Nephron progenitor cell (in vitro differentiated cells): ENCODE results near the gene ETHE1.

Source experiments
- DNase-seq: peaks from one replicate; pipeline ENCODE4 v3.0.0; 2021
- H3K27ac Mint-ChIP-seq: 2 replicates; pipeline ENCODE4 v1.8.0; 2021; ENCODE audit warnings: mild to moderate bottlenecking, moderate library complexity, mixed read lengths
- H3K27me3 Mint-ChIP-seq: 2 replicates; pipeline ENCODE4 v1.8.0; 2021; ENCODE audit warnings: mild to moderate bottlenecking, low read depth, mixed read lengths; ENCODE audit not compliant: poor library complexity
- H3K36me3 Mint-ChIP-seq: 2 replicates; pipeline ENCODE4 v1.8.0; 2021; ENCODE audit warnings: low read depth, mixed read lengths
- H3K4me1 Mint-ChIP-seq: 2 replicates; pipeline ENCODE4 v1.8.0; 2021; ENCODE audit warnings: mixed read lengths
- H3K4me3 Mint-ChIP-seq: 2 replicates; pipeline ENCODE4 v1.8.0; 2021; ENCODE audit warnings: mild to moderate bottlenecking, moderate library complexity, mixed read lengths
- H3K9me3 Mint-ChIP-seq: 2 replicates; pipeline ENCODE4 v1.8.0; 2021; ENCODE audit warnings: mild to moderate bottlenecking, moderate library complexity, mixed read lengths
- TF ChIP-seq, protein P1 (sequence below): fragments of 200-600 bp; sonication (generic); IDR thresholded peaks from 2 replicates; pipeline ENCODE4 v1.5.0; 2021; ENCODE audit warnings: antibody characterized with exemption

The ETHE1 gene

DNA sequence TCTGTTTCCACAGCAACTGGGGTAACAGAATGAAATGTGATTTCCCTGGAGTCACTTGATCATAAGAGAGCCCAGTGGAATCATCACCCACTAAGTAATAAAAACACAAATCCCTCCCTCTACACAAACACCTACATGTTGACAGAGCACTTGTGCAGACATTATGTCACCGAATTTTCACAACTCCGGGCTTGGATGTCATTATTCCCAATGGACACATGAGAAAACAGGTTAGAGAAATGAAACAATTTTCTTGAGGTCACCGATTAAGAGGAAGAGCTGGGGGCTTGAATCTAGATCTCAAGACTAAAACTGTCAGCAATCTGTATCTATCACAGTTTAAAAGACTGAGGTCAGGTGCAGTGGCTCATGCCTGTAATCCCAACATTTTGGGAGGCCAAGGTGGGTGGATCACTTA is 45.2 kb upstream of the ETHE1 start:
- H3K9me3 Mint-ChIP-seq = no peaks in the 10 kb centered on the region
- DNase-seq = no peak
- H3K4me3 Mint-ChIP-seq = no peak overlapping the region
- TF ChIP-seq, protein P1, sequence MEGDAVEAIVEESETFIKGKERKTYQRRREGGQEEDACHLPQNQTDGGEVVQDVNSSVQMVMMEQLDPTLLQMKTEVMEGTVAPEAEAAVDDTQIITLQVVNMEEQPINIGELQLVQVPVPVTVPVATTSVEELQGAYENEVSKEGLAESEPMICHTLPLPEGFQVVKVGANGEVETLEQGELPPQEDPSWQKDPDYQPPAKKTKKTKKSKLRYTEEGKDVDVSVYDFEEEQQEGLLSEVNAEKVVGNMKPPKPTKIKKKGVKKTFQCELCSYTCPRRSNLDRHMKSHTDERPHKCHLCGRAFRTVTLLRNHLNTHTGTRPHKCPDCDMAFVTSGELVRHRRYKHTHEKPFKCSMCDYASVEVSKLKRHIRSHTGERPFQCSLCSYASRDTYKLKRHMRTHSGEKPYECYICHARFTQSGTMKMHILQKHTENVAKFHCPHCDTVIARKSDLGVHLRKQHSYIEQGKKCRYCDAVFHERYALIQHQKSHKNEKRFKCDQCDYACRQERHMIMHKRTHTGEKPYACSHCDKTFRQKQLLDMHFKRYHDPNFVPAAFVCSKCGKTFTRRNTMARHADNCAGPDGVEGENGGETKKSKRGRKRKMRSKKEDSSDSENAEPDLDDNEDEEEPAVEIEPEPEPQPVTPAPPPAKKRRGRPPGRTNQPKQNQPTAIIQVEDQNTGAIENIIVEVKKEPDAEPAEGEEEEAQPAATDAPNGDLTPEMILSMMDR = no peak
- H3K27me3 Mint-ChIP-seq = no peaks in the 10 kb centered on the region
- H3K27ac Mint-ChIP-seq = peak overlapping the region; percentile 17
- peaks cover 39% of the 10 kb centered on the region for H3K4me1 Mint-ChIP-seq
- peaks cover 25% of the 10 kb centered on the region for H3K36me3 Mint-ChIP-seq

GRCh38 chr19:43570174-43570791 is 43.3 kb upstream of the ETHE1 start:
- no peak for DNase-seq
- H3K27ac Mint-ChIP-seq = peak overlapping the region; percentile 16
- peaks cover 24% of the 10 kb centered on the region for H3K4me1 Mint-ChIP-seq
- TF ChIP-seq, protein P1 = no peak
- no peaks in the 10 kb centered on the region for H3K27me3 Mint-ChIP-seq
- peaks cover 32% of the 10 kb centered on the region for H3K36me3 Mint-ChIP-seq
- no peak overlapping the region for H3K4me3 Mint-ChIP-seq
- H3K9me3 Mint-ChIP-seq = no peaks in the 10 kb centered on the region

- Mint-ChIP-seq H3K4me1 (peaks cover 18% of the 10 kb centered on the region), H3K36me3 (peaks cover 38% of the 10 kb centered on the region), H3K4me3 (no peak overlapping the region), H3K9me3 (no peaks in the 10 kb centered on the region), H3K27ac (peak overlapping the region; percentile 29), H3K27me3 (no peaks in the 10 kb centered on the region)
- TF ChIP-seq, protein P1 = no peak
- no peak for DNase-seq
Measured at GRCh38 chr19:43569657-43570056, 42.7 kb upstream of the ETHE1 start.

GRCh38 chr19:43564800-43565199 is 37.8 kb upstream of the ETHE1 start:
- TF ChIP-seq, protein P1 = no peak
- peak overlapping the region; percentile 91 for H3K27ac Mint-ChIP-seq

DNA sequence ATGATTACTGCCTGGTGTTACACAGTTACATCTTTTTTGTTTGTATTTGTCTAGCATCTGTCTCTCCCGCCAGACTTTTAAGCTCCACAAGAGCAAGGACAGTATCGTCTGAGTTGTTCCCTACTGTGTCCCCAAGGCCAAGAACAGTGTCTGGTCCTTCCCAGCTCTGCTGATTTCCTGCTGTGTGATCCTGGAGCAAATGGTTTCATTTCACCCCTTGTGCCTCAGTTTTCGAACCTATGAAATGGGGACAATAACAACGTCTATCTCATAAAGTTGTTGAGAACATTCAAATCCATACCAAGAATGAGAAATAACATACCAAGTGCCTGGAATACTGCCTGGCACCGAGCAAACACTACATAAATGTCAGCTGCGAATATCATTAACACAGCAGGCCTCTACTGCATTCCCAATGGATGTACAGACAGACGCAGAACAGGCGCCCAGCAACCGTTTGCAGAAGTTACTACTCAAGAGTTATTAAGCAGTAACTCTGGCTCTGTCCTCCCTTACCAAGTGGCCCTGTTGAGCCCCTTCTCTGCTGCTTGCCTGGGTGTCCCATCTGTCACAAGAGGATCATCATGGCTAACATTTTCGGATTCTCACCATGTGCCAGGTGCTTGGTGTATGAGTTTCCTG is 36.9 kb upstream of the ETHE1 start:
- TF ChIP-seq, protein P1 = no peak
- Mint-ChIP-seq H3K4me1 (no peaks in the 10 kb centered on the region), H3K36me3 (peaks cover 43% of the 10 kb centered on the region), H3K9me3 (no peaks in the 10 kb centered on the region), H3K4me3 (no peak overlapping the region), H3K27me3 (no peaks in the 10 kb centered on the region), H3K27ac (peak overlapping the region; percentile 16)
- no peak for DNase-seq

More at GRCh38 chr19:43564800-43565199, 37.8 kb upstream of the ETHE1 start:
- peaks cover 41% of the 10 kb centered on the region for H3K36me3 Mint-ChIP-seq
- H3K9me3 Mint-ChIP-seq = no peaks in the 10 kb centered on the region
- DNase-seq = no peak
- H3K27me3 Mint-ChIP-seq = no peaks in the 10 kb centered on the region
- no peak overlapping the region for H3K4me3 Mint-ChIP-seq
- H3K4me1 Mint-ChIP-seq = no peaks in the 10 kb centered on the region
